ENCODE results near the gene VSIG10. TPM values are rescaled to one million over a fixed set of nuclear protein-coding genes. Genes with fewer than 3 reads are reported as not detected.

The VSIG10 gene
- total RNA-seq, 1 donor from 2014 or later: 31.8 TPM

DNA sequence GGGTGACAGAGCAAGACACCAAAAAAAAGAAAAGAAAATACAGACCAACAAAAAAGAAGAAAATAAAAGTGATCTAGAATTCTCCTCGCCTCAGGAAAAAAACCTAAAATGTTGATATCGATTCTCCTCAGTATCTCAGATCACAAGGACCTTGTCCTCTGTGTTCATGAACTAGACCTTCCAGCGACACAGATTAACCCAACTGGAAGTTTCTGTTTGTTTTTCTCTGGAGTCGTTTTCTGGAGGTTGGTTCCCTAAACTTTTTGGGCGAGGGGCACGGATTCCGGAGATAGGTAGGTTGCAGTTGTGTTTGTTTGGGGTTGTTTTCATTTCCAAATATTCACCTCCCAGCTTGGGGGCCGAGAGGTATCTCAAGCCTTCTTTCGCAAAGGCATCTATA is 87.9 kb downstream of the VSIG10 start:
- intact Hi-C loops (cut with DNase I): no loop called here
- peak; percentile 8 for ATAC-seq
- no peak for DNase-seq (ENCODE audit: low spot score)

DNA sequence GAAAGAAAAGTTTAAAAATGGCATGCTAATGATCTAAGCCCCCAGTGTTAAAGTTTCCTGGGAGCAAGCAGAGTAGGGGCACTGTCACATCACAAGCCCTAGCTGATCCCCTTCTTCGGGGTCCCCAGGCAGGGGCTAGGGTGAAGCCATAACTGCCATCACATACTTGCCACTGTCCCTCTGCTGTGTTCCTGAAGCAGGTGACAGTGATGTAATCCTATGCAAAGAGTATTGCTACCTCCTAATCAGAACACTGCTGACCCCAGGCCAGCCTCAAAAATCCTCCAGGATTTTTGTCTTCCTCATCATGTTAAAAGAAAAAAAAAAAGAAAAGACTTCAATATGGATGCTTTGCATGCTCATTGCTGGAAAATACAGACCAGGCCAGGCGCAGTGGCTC is 88.5 kb downstream of the VSIG10 start:
- ATAC-seq (no peak), DNase-seq (ENCODE audit: low spot score) (no peak)
- intact Hi-C loops (cut with DNase I): no loop called here

Other genes with a start within 250 kb of the VSIG10 start
- not detected for gene KSR2, start 135.0 kb downstream of the VSIG10 start, total RNA-seq
- gene RFC5, start 87.3 kb downstream of the VSIG10 start, total RNA-seq: 11.2 TPM
- 62.5 TPM for gene WSB2, start 42.8 kb downstream of the VSIG10 start, total RNA-seq
- gene PEBP1, start 32.1 kb upstream of the VSIG10 start, total RNA-seq: 337 TPM

All from sciatic nerve (tissue), 2 donors.